Epidermal melanocyte (primary cell): Measurements from ENCODE around the gene ERCC6L2.

Experiments
- DNase-seq: peaks from one replicate; pipeline ENCODE4 v3.0.0; 2011; ENCODE audit warnings: low spot score; ENCODE audit not compliant: insufficient read length

ERCC6L2 gene

DNA sequence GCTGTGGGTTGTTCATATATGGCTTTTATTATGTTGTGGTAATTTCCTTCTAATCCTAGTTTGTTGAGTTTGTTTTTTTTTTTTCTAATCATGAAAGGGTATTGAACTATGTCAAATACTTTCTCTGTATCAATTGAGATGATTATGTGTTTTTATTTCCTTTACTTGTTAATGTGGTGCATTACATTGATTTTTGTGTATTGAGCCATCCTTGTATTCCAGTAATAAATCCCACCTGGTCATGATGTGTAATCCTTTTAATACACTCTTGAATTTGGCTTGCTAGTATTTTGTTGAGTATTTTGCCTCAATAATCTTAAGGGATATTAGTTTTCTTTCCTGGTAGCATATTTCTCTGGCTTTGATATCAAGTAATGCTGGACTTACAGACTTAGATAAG is 13.1 kb upstream of the ERCC6L2 start:
- DNase-seq, result no peak

DNA sequence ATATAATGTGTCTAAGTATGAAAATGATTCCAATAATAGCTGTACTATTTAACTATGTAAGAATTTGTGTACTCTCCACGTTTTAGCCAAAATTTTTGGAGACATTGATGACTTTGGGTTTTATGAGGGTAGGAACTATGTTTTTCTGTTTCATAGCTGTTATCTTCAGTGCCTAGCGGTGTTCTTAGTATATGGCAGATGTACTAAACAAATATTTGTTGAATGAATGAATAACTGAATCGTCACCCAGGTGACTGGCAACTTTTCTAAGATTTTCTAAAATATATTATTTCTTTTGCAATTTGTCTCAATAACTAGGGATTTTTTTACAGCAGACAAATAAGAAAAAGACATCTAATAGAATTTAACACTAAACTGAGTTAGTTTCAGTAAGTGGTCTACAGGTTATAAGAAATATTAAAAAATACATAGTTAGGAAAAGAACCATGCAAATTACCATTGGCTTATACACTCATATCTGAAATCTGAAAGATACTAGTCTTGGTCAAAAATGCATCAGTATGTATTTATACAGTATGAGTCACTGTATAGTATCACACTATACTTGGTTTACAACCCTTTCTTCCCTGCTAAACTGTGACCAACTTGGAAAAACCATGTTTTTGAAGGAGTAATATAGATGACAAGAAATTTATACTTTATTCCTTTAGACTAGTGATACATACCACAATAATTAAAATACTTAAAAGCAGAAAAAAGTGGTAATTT is 10.5 kb upstream of the ERCC6L2 start:
- no peak for DNase-seq

DNA sequence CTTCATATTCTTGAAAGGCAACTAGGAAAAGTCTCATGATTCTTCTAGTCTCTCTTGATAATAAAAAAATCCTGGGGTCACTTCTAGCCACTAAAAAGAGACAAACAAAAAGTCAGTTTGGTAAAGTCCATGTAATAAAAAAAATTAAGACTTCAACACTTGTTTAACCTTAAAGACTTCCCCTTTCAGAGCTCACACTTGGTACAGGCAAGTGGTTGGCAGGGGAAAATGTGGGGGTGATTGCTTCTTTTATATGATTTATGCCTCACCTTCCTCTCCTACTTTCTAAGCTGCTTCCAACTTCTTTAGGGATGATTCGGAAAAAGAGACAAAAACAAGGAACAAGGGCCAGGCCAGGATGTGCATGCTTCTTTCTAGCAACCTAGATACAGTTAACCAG is 5.1 kb upstream of the ERCC6L2 start:
- no peak for DNase-seq

DNA sequence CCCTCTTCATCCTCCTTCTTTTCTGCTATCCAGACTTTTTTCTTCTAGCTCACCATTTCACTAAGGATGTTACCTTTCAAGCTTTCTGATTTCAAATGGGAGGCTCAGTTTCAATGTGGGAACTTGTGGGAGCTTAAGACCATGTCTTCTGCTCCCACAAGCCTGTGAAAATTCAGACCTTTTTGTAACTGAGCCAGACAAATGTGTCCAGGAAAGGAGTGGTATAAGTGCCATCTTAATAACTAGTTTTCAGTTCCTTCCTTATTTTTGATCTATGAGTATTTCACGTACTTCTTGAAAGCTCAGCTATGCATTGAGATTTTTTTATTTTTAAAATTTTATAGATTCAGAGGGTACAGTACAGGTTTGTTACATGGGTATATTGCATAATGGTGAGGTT is 4.6 kb upstream of the ERCC6L2 start:
- DNase-seq, result no peak

DNA sequence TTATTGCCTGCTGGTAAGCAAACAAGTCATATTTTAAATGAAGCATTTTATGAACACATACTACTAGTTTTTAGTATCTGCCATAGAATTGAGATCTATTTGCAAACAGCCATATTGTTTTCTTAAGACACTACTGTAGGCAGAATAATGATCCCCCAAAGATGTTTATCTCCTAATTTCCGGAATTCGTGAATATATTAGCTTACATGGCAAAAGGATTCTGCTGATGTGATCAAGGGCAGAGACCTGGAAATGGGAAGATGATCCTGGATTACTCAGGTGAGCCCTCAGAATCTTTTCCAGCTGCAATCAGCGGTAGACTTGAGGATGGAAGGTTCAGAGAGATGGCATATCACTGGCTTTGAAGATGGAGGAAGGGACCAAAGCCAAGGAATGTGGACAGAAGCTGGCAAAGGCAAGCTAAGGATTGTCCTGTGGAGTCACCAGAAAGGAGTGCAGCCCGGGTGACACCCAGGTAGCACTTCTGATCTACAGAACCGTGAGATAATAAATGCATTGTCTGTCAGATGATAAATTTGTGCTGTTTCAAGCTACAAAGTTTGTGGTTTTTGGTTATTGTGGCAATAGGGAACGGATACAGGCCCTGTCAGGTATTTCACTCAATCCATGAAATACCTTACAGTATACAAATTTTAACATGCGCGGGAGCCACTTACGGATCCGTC is 1.0 kb upstream of the ERCC6L2 start:
- no peak for DNase-seq

DNA sequence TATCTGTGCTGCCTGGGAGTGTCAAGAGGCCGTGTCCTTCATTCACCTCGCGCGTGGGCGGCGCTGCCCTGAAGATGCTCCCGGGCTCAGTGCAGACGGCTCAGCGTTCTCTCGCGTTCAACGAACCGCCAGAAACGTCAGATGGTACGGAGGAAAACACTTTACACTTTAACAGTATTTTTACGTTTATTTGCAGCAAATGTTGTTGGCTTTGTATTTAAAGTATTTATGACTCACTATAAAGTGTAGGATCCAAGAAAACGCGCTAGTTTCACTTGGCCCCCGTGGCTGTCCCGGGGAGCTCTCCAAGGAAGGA is 544 bp upstream of the ERCC6L2 start:
- DNase-seq, result no peak

DNA sequence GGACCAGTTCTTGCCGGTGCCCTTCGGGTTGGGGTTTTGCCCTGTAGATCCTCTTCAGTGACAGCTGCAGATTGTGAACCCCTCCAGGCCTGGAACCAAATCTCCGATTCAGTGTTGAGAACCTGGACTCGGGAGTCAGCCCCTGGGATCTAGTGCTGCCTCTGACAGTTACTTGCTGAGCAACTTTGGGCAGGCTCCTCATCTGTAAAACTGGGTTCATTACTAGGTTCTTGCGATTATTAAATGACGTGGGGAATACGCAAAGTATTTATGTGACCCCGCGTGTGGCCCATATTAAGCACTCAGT is 600 bp downstream of the ERCC6L2 start:
- DNase-seq, result no peak

DNA sequence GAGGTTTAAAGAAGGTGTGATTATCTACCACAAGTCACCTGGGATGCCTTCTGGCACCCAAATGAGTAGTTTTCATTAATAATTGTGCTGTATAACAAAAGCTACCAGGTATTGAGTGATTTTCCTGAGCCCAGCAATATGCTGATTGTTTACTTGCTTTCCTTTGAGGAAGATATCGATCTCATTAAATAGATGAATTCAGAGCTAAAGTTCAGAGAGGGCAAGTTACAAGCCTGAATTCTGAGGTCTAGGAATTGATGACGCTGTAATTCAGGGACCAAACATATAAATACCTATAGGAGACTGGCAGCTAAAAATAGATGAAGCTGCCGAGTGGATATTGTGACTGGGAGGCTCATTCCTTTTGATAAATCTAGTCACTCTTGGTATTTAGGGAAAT is 1.1 kb downstream of the ERCC6L2 start:
- DNase-seq, result no peak

DNA sequence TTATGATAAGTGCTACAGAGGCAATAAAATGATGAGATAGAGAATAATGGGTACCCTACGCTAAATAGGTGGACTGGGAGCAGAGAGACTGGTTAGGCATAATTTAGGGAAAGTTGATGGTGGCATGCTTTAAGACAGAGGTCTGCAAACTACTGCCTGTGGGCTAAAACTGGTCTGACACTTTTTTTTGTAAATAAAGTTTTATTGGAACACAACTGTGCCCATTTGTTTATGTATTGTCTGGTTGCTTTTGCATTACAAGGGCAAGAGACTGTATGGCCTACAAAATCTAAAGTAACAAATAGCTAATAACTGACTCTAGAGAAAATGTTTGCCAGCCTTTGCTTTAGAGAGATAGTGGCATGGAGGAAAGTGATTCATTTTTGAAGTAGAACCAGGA is 2.5 kb downstream of the ERCC6L2 start:
- no peak for DNase-seq

DNA sequence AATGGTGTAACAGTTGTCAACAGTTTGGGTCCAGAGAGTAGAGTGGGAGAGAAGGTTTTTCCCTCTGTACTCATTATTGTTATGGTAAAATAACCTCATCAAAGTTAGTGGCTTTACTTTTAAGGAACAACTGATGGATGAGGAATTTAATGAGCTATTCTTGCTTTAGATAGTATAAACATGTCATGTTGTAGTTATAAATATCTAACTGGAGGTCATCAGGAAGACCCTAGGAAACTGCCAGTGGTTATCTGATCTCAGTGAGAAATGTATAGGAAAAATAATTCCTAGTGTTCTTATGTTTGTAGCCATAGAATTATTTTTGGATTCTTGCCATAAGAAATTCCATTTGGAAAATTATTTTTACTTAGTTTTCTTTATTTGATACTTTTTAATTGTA is 4.1 kb downstream of the ERCC6L2 start:
- no peak for DNase-seq

DNA sequence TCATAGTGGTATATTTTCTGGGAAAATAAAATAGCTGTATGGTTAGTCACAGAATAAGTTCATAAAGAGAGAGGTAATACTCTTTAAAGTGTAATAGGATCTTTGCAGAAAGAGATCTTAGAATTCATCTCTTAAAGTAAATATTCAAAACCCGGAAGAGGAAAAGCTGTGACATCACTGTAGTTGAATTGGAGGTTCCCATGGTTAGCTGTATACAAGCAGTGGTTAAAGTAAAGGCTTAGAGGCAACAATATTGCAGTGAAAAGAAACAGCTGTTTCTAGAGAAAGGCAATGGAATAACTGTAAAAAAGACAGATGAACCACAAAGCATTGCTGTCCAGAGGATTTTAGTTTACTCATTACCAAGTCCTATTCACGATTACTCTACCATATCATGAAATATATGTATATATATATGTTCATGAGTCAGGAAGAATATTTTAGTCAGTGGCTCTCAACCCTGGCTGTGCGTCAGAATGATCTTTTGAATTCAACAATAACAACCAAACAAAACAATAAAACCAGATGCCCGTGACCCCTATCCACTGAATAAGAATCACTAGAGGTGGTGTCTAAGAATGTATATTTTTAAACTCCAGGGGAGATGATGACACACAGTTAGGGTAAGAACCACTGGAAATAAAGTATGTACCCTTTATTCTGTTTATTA is 4.7 kb downstream of the ERCC6L2 start:
- no peak for DNase-seq

DNA sequence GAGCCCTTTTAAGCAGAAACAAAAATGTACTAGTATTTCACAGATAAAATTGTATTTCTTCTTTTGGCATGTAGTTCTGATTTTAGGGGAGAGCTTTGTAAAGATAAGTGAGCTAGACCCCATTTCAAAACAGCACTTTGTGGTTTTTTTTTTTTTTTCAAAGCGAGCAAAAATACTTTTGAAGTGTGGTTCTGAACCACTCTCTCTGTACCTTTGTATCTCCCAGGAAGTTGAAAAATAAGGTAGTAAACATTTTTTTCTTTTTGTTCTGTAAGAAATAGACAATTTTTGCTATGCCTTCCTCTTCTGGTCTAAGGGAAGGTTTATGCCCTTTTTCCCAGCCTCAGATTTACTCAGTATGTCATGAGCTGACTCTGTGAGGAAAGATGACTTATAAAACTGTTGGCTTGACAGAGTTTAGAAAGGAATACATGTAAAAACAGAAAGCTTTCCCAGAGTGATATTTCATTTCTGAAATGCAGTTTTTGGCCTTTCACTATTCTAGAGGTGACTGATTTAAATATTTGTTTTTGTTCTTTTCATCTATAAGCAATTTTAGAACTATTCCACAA is 12.5 kb downstream of the ERCC6L2 start:
- DNase-seq, result no peak

DNA sequence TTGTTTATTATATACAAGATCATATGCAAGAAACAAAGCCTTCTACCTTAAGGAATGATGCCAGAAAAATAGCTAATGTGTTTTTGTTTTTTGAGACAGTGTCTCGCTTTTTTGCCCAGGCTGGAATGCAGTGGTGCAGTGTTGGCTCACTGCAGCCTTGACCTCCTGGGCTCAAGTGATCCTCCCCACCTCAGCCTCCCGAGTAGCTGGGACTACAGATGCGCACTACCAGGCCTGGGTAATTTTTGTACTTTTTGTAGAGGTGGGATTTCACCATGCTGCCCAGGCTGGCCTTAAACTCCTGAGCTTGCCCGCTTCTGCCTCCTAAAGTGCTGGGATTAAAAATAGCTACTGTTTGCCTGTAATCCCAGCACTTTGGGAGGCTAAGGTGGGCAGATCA is 15.1 kb downstream of the ERCC6L2 start:
- no peak for DNase-seq

DNA sequence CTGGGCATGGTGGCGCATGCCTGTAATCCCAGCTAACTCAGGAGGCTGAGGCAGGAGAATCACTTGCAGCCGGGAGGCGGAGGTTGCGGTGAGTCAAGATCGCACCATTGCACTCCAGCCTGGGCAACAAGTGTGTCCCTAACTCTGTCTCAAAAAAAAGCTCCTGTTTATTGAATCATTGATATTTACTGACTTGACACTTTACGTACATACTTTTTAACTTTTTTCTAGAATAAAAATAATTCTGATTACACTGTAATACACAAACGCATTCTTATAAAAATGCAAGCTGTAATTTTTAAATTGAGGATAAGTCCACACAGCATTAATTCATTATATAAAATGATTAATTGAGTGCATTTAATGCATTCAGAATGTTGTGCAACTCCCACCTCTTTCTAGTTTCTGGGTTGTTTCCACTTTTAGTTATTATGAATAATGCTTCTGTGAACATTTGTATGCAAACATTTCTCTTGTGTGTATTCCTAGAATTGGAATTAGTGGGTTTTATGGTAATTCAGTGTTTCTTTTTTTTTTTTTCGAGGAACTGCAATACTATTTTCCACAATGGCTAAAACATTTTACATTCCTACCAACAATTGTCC is 15.7 kb downstream of the ERCC6L2 start:
- DNase-seq, result no peak

DNA sequence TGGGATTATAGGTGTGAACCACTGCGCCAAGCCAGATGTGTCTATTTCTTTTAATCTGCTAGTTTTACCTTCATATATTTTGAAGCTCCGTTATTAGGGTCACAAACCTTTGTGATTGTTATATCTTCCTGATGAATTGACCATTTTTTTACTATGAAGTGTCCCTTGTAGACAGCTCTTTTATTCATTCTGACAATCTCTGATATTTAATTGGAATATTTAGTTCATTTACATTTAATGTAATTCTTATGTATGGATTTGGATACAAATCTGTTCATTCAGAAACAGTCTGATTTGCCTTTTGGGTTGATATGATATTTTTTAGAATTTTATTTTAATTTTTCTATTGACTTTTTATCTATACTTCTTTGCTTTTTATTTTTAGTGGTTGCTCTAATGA is 17.2 kb downstream of the ERCC6L2 start:
- no peak for DNase-seq

DNA sequence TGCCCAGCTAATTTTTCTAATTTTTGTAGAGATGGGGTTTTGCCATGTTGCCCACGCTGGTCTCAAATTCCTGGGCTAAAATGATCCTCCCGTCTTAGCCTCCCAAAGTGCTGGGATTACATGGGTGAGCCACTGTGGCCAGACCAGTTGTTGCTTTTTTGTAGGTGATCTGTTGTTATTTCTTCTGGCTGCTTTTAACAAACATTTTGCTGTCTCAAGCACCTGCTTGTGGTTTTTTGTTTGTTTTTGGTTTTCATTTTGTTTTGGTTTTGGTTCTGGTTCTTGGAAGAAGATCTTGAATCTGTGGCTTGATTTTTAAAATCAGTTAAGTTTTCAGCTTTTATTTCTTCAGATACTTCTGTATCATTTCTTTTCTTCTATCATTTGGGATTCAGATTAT is 21.1 kb downstream of the ERCC6L2 start:
- no peak for DNase-seq

DNA sequence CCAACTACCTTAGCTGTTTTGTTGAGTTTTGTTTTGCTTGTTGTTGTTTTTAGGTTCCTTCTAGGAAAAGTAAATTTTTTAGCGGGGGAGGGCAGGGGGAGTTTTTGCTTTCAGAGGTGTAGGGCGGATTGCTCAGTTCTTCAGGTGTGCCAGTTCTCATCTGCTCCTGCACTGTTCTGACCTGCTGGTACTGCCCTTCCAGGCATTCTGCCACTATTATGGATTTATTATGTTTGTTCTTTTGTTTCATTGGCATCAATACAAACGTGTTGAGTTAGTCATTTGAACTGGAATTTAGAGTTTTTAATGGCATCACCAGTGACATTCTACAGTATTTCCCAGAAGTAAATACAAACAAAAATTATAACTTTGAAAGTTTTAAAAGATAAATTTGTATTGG is 26.0 kb downstream of the ERCC6L2 start:
- DNase-seq, result no peak

DNA sequence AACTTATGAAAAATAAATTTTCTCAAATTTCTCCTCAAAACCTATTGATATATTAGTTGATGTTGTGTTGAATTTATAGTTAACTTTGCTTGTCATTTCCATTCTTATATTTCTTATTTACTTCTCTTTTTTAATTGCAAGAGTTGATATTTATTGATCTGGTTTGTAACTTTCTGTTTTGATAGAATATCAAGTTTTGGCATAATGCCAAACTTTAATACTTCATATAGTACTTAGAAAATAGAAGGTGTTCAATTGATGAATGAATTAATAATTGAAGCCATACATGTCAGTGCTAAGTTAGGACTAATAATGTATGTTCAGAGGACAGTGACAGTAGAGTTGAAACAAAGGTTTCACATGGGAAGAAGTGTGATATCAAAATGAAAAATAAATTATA is 27.9 kb downstream of the ERCC6L2 start:
- no peak for DNase-seq

DNA sequence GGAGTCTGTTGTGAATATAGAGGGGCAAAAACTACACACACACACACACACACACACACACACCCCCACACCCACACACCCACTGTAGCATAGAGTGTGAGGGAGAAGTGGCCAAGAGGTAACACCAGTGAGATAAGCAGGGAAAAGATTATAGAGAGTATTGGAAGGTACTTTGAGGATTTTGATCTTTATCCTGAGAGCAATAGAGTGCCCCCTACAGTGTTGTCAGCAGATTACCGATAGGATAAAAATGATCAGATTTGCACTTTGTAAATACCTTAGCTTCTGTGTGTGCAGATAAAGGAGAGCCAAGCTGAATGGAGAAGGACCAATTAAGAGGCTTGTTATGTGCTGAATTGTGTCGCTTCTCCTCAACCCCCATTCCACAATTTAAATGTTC is 32.3 kb downstream of the ERCC6L2 start:
- DNase-seq, result no peak

DNA sequence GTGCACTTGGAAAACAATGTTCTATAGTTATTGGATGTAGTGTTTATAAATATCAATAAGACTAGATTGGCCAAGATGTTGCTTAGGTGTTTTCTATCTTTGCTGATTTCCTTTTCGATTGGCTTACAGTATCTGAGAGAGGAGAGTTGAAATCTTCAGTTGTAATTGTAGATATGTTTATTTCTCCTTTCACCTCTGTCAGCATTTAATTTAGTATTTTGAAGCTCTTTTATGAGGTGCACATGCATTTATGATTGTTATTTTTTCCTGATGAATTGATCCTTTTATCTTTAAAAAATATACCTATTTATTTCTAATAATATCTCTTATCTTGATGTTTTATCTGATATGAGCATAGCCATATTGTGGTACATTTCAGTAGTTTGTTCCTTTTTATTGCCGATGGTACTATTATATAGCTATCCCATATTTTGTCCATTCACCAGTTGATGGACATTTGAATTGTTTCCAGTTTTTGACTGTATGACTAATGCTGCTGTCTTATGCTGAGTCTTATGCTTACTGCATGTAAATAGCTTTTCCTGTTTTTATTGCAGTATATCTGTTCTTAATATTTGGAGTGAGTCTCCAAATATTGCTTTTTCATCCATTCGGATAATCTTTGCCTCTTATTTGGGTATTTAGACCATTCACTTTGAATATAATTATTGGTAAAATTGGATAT is 34.7 kb downstream of the ERCC6L2 start:
- DNase-seq, result no peak

DNA sequence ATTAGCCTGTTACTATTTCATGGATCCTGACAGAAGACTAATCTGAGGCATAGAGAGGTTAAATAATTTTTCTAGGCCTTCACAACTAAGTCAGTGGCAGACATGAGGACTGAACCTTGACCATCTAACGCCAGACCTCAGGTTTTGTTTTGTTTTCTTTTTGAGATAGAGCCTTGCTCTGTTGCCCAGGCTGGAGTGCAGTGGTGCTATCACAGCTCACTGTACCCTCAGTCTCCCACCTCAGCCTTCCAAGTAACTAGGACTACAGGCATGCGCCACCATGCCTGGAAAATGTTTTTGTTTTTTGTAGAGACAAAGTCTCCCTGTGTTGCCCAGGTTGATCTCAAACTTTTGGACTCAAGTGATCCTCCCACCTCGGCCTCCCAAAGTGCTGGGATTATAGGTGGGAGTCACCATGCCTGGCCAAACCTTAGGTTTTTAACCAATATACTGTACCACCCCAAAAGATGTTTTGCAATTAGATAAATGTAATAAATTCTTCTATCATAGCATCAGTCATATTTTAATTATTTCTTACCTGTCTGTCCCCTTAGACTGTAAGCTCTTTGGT is 35.4 kb downstream of the ERCC6L2 start:
- no peak for DNase-seq
